Measurements from ENCODE around the gene EML4.
"Not testable (repeated sequence)": the region's sequence is repeated elsewhere in the genome, so short reads cannot be mapped to it uniquely, and the experiment has no call there.

EML4 gene

GRCh38 chr2:42169100-42169873 is at the start of gene EML4:
Gene EML4 (plus strand): TSS chr2:42169353. CDS start chr2:42169612, 259 bp downstream.
- DNase-seq = peak; percentile 95
- H3K27me3 Mint-ChIP-seq (ENCODE audit: low read depth, poor library complexity) = no peaks in the 10 kb centered on the region
- H3K4me3 Mint-ChIP-seq = no peak within 1 kb of the TSS
- no peaks in the 10 kb centered on the region for H3K36me3 Mint-ChIP-seq (ENCODE audit: low read depth)
- H3K9me3 Mint-ChIP-seq = no peaks in the 10 kb centered on the region
- no peak for TF ChIP-seq CTCF (IDR thresholded peaks at IDR 0.05)
- H3K27ac Mint-ChIP-seq = no peak within 1 kb of the TSS
- peaks cover 2% of the 10 kb centered on the region for H3K4me1 Mint-ChIP-seq

GRCh38 chr2:42123426-42123825 is 45.7 kb upstream of the EML4 start:
- DNase-seq = no peak
- H3K4me3 Mint-ChIP-seq = no peak overlapping the region
- H3K4me1 Mint-ChIP-seq = peaks cover 42% of the 10 kb centered on the region
- peak overlapping the region; percentile 41 for H3K27ac Mint-ChIP-seq
- no peaks in the 10 kb centered on the region for H3K27me3 Mint-ChIP-seq (ENCODE audit: low read depth, poor library complexity)
- TF ChIP-seq CTCF (IDR thresholded peaks at IDR 0.05) = no peak
- peaks cover 20% of the 10 kb centered on the region for H3K9me3 Mint-ChIP-seq
- H3K36me3 Mint-ChIP-seq (ENCODE audit: low read depth) = peaks cover 5% of the 10 kb centered on the region

- Mint-ChIP-seq H3K9me3 (peaks cover 20% of the 10 kb centered on the region), H3K27ac (no peak overlapping the region)
- DNase-seq = no peak
These were observed 45.0 kb upstream of the EML4 start for GRCh38 chr2:42124011-42124785.

GRCh38 chr2:42125841-42126594 is 43.1 kb upstream of the EML4 start:
- H3K27ac Mint-ChIP-seq = no peak overlapping the region
- no peak overlapping the region for H3K4me3 Mint-ChIP-seq
- no peak for DNase-seq
- peaks cover 15% of the 10 kb centered on the region for H3K9me3 Mint-ChIP-seq
- H3K27me3 Mint-ChIP-seq (ENCODE audit: low read depth, poor library complexity) = no peaks in the 10 kb centered on the region
- H3K36me3 Mint-ChIP-seq (ENCODE audit: low read depth) = peaks cover 5% of the 10 kb centered on the region
- no peak for TF ChIP-seq CTCF (IDR thresholded peaks at IDR 0.05)
- peaks cover 60% of the 10 kb centered on the region for H3K4me1 Mint-ChIP-seq

More at GRCh38 chr2:42124011-42124785, 45.0 kb upstream of the EML4 start:
- no peak for TF ChIP-seq CTCF (IDR thresholded peaks at IDR 0.05)
- Mint-ChIP-seq H3K27me3 (ENCODE audit: low read depth, poor library complexity) (no peaks in the 10 kb centered on the region), H3K36me3 (ENCODE audit: low read depth) (peaks cover 5% of the 10 kb centered on the region), H3K4me1 (peaks cover 47% of the 10 kb centered on the region), H3K4me3 (no peak overlapping the region)

GRCh38 chr2:42126873-42127272 is 42.3 kb upstream of the EML4 start:
- H3K4me1 Mint-ChIP-seq = peaks cover 69% of the 10 kb centered on the region
- H3K27ac Mint-ChIP-seq; H3K9me3 Mint-ChIP-seq; H3K4me3 Mint-ChIP-seq; H3K36me3 Mint-ChIP-seq (ENCODE audit: low read depth); H3K27me3 Mint-ChIP-seq (ENCODE audit: low read depth, poor library complexity); DNase-seq: not testable (repeated sequence)
